ENCODE measurements around the gene XKR7.

XKR7 gene

GRCh38 chr20:31987744-31988143 is 19.8 kb downstream of the XKR7 start:
- no peak overlapping the region for H3K27ac Mint-ChIP-seq
- H3K4me1 Mint-ChIP-seq, result no peaks in the 10 kb centered on the region

GRCh38 chr20:31988430-31989015 is 20.6 kb downstream of the XKR7 start:
- Mint-ChIP-seq H3K4me1 (no peaks in the 10 kb centered on the region), H3K9me3 (no peaks in the 10 kb centered on the region), H3K4me3 (no peak overlapping the region), H3K27me3 (peaks cover 5% of the 10 kb centered on the region), H3K36me3 (no peaks in the 10 kb centered on the region), H3K27ac (no peak overlapping the region)

More at GRCh38 chr20:31987744-31988143, 19.8 kb downstream of the XKR7 start:
- Mint-ChIP-seq H3K9me3 (no peaks in the 10 kb centered on the region), H3K36me3 (no peaks in the 10 kb centered on the region), H3K4me3 (no peak overlapping the region), H3K27me3 (no peaks in the 10 kb centered on the region)

GRCh38 chr20:31989030-31989645 is 21.2 kb downstream of the XKR7 start:
- Mint-ChIP-seq H3K27ac (no peak overlapping the region), H3K4me3 (no peak overlapping the region), H3K27me3 (peaks cover 10% of the 10 kb centered on the region), H3K36me3 (no peaks in the 10 kb centered on the region), H3K4me1 (no peaks in the 10 kb centered on the region), H3K9me3 (no peaks in the 10 kb centered on the region)

- Mint-ChIP-seq H3K36me3 (no peaks in the 10 kb centered on the region), H3K27ac (no peak overlapping the region), H3K4me1 (no peaks in the 10 kb centered on the region), H3K27me3 (peaks cover 14% of the 10 kb centered on the region), H3K9me3 (no peaks in the 10 kb centered on the region), H3K4me3 (no peak overlapping the region)
Measured at GRCh38 chr20:31990641-31991338, 22.8 kb downstream of the XKR7 start.

- Mint-ChIP-seq H3K27me3 (peaks cover 18% of the 10 kb centered on the region), H3K36me3 (no peaks in the 10 kb centered on the region), H3K27ac (no peak overlapping the region)
Measured at GRCh38 chr20:31991339-31991705, 23.4 kb downstream of the XKR7 start.

GRCh38 chr20:31992086-31992485 is 24.1 kb downstream of the XKR7 start:
- H3K4me3 Mint-ChIP-seq, result no peak overlapping the region
- peaks cover 24% of the 10 kb centered on the region for H3K27me3 Mint-ChIP-seq
- H3K27ac Mint-ChIP-seq, result no peak overlapping the region
- no peaks in the 10 kb centered on the region for H3K9me3 Mint-ChIP-seq
- no peaks in the 10 kb centered on the region for H3K4me1 Mint-ChIP-seq
- H3K36me3 Mint-ChIP-seq, result no peaks in the 10 kb centered on the region

More at GRCh38 chr20:31991339-31991705, 23.4 kb downstream of the XKR7 start:
- H3K4me3 Mint-ChIP-seq, result no peak overlapping the region
- H3K9me3 Mint-ChIP-seq, result no peaks in the 10 kb centered on the region
- no peaks in the 10 kb centered on the region for H3K4me1 Mint-ChIP-seq

GRCh38 chr20:31996996-31997395 is 29.0 kb downstream of the XKR7 start:
- Mint-ChIP-seq H3K4me1 (no peaks in the 10 kb centered on the region), H3K27ac (no peak overlapping the region), H3K4me3 (no peak overlapping the region), H3K36me3 (no peaks in the 10 kb centered on the region), H3K9me3 (no peaks in the 10 kb centered on the region), H3K27me3 (peaks cover 24% of the 10 kb centered on the region)

- no peaks in the 10 kb centered on the region for H3K9me3 Mint-ChIP-seq
- peaks cover 22% of the 10 kb centered on the region for H3K27me3 Mint-ChIP-seq
- no peak overlapping the region for H3K27ac Mint-ChIP-seq
- H3K4me1 Mint-ChIP-seq, result no peaks in the 10 kb centered on the region
- H3K4me3 Mint-ChIP-seq, result no peak overlapping the region
- H3K36me3 Mint-ChIP-seq, result no peaks in the 10 kb centered on the region
Measured at GRCh38 chr20:31998246-31998645, 30.3 kb downstream of the XKR7 start.

- Mint-ChIP-seq H3K4me3 (no peak overlapping the region), H3K4me1 (no peaks in the 10 kb centered on the region), H3K27me3 (peaks cover 1% of the 10 kb centered on the region), H3K36me3 (no peaks in the 10 kb centered on the region), H3K27ac (no peak overlapping the region), H3K9me3 (no peaks in the 10 kb centered on the region)
Measured at GRCh38 chr20:32003325-32003724, 35.4 kb downstream of the XKR7 start.

- H3K36me3 Mint-ChIP-seq, result no peaks in the 10 kb centered on the region
- H3K4me3 Mint-ChIP-seq, result no peak overlapping the region
- peaks cover 1% of the 10 kb centered on the region for H3K27me3 Mint-ChIP-seq
- no peak overlapping the region for H3K27ac Mint-ChIP-seq
- H3K9me3 Mint-ChIP-seq, result no peaks in the 10 kb centered on the region
- H3K4me1 Mint-ChIP-seq, result no peaks in the 10 kb centered on the region
Measured at GRCh38 chr20:32004963-32005362, 37.0 kb downstream of the XKR7 start.

- Mint-ChIP-seq H3K27me3 (peaks cover 1% of the 10 kb centered on the region), H3K36me3 (no peaks in the 10 kb centered on the region), H3K4me3 (no peak overlapping the region), H3K9me3 (no peaks in the 10 kb centered on the region), H3K27ac (no peak overlapping the region), H3K4me1 (no peaks in the 10 kb centered on the region)
Measured at GRCh38 chr20:32006053-32006452, 38.1 kb downstream of the XKR7 start.

- Mint-ChIP-seq H3K36me3 (no peaks in the 10 kb centered on the region), H3K9me3 (no peaks in the 10 kb centered on the region), H3K4me1 (no peaks in the 10 kb centered on the region), H3K4me3 (no peak overlapping the region), H3K27me3 (peaks cover 3% of the 10 kb centered on the region), H3K27ac (peak overlapping the region; percentile 65)
Measured at GRCh38 chr20:32006841-32007786, 39.2 kb downstream of the XKR7 start.

GRCh38 chr20:32007787-32008616 is 40.1 kb downstream of the XKR7 start:
- no peaks in the 10 kb centered on the region for H3K4me1 Mint-ChIP-seq

GRCh38 chr20:32009564-32009963 is 41.6 kb downstream of the XKR7 start:
- Mint-ChIP-seq H3K27me3 (peaks cover 3% of the 10 kb centered on the region), H3K4me1 (no peaks in the 10 kb centered on the region), H3K36me3 (no peaks in the 10 kb centered on the region), H3K4me3 (no peak overlapping the region), H3K9me3 (no peaks in the 10 kb centered on the region), H3K27ac (no peak overlapping the region)

More at GRCh38 chr20:32007787-32008616, 40.1 kb downstream of the XKR7 start:
- Mint-ChIP-seq H3K36me3 (no peaks in the 10 kb centered on the region), H3K27ac (peak overlapping the region; percentile 65), H3K4me3 (no peak overlapping the region), H3K9me3 (no peaks in the 10 kb centered on the region), H3K27me3 (peaks cover 3% of the 10 kb centered on the region)

- Mint-ChIP-seq H3K9me3 (no peaks in the 10 kb centered on the region), H3K36me3 (no peaks in the 10 kb centered on the region), H3K4me3 (no peak within 1 kb of the TSS), H3K27me3 (peaks cover 7% of the 10 kb centered on the region), H3K4me1 (no peaks in the 10 kb centered on the region), H3K27ac (no peak within 1 kb of the TSS)
Measured at GRCh38 chr20:32010101-32010500, 42.1 kb downstream of the XKR7 start, which contains the start of gene CCM2L. TSS of gene CCM2L (plus strand) at chr20:32010438. CDS start at chr20:32010455, 17 bp downstream.
